ENCODE measurements around the gene CABCOCO1.

The CABCOCO1 gene

GRCh38 chr10:61635471-61635870, 27.3 kb upstream of the CABCOCO1 start:
- no peak for ATAC-seq
- TF ChIP-seq, protein P1, sequence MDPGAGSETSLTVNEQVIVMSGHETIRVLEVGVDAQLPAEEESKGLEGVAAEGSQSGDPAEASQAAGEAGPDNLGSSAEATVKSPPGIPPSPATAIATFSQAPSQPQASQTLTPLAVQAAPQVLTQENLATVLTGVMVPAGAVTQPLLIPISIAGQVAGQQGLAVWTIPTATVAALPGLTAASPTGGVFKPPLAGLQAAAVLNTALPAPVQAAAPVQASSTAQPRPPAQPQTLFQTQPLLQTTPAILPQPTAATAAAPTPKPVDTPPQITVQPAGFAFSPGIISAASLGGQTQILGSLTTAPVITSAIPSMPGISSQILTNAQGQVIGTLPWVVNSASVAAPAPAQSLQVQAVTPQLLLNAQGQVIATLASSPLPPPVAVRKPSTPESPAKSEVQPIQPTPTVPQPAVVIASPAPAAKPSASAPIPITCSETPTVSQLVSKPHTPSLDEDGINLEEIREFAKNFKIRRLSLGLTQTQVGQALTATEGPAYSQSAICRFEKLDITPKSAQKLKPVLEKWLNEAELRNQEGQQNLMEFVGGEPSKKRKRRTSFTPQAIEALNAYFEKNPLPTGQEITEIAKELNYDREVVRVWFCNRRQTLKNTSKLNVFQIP (CRISPR knock-in tag; IDR thresholded peaks at IDR 0.05; ENCODE audit: borderline replicate concordance, low read depth), result no peak
- TF ChIP-seq, protein P2, sequence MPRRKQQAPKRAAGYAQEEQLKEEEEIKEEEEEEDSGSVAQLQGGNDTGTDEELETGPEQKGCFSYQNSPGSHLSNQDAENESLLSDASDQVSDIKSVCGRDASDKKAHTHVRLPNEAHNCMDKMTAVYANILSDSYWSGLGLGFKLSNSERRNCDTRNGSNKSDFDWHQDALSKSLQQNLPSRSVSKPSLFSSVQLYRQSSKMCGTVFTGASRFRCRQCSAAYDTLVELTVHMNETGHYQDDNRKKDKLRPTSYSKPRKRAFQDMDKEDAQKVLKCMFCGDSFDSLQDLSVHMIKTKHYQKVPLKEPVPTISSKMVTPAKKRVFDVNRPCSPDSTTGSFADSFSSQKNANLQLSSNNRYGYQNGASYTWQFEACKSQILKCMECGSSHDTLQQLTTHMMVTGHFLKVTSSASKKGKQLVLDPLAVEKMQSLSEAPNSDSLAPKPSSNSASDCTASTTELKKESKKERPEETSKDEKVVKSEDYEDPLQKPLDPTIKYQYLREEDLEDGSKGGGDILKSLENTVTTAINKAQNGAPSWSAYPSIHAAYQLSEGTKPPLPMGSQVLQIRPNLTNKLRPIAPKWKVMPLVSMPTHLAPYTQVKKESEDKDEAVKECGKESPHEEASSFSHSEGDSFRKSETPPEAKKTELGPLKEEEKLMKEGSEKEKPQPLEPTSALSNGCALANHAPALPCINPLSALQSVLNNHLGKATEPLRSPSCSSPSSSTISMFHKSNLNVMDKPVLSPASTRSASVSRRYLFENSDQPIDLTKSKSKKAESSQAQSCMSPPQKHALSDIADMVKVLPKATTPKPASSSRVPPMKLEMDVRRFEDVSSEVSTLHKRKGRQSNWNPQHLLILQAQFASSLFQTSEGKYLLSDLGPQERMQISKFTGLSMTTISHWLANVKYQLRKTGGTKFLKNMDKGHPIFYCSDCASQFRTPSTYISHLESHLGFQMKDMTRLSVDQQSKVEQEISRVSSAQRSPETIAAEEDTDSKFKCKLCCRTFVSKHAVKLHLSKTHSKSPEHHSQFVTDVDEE (CRISPR knock-in tag; IDR thresholded peaks at IDR 0.05), result no peak
- no peak for TF ChIP-seq ZFP3 (CRISPR knock-in tag; IDR thresholded peaks at IDR 0.05)
- TF ChIP-seq CSDC2 (CRISPR knock-in tag; IDR thresholded peaks at IDR 0.05), result no peak
- TF ChIP-seq, protein P3, sequence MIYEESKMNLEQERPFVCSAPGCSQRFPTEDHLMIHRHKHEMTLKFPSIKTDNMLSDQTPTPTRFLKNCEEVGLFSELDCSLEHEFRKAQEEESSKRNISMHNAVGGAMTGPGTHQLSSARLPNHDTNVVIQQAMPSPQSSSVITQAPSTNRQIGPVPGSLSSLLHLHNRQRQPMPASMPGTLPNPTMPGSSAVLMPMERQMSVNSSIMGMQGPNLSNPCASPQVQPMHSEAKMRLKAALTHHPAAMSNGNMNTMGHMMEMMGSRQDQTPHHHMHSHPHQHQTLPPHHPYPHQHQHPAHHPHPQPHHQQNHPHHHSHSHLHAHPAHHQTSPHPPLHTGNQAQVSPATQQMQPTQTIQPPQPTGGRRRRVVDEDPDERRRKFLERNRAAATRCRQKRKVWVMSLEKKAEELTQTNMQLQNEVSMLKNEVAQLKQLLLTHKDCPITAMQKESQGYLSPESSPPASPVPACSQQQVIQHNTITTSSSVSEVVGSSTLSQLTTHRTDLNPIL (CRISPR knock-in tag; IDR thresholded peaks at IDR 0.05; ENCODE audit: low read depth), result no peak
- TF ChIP-seq TCF4 (CRISPR knock-in tag; IDR thresholded peaks at IDR 0.05; ENCODE audit: borderline replicate concordance), result no peak
- no peak for TF ChIP-seq RARB (CRISPR knock-in tag; IDR thresholded peaks at IDR 0.05)
- TF ChIP-seq PATZ1 (CRISPR knock-in tag; IDR thresholded peaks at IDR 0.05; ENCODE audit: borderline replicate concordance), result no peak
- TF ChIP-seq ZNF565 (CRISPR knock-in tag; conservative IDR thresholded peaks at IDR 0.05; ENCODE audit: low read depth), result no peak
- no peak for TF ChIP-seq OSR1 (CRISPR knock-in tag; IDR thresholded peaks at IDR 0.05)
- no peak for TF ChIP-seq SNAI2 (CRISPR knock-in tag; IDR thresholded peaks at IDR 0.05)
- no peak for TF ChIP-seq ESRRG (CRISPR knock-in tag; IDR thresholded peaks at IDR 0.05)
- no peak for TF ChIP-seq PPARA (CRISPR knock-in tag; IDR thresholded peaks at IDR 0.05; ENCODE audit: borderline replicate concordance)
- no peak for TF ChIP-seq ZNF8 (CRISPR knock-in tag; IDR thresholded peaks at IDR 0.05)
- no peak for TF ChIP-seq BACH2 (CRISPR knock-in tag; IDR thresholded peaks at IDR 0.05; ENCODE audit: borderline replicate concordance)
- TF ChIP-seq ZC3H10 (CRISPR knock-in tag; IDR thresholded peaks at IDR 0.05), result no peak
- TF ChIP-seq ZNF70 (CRISPR knock-in tag; IDR thresholded peaks at IDR 0.05), result no peak
- no peak for TF ChIP-seq CSRNP3 (CRISPR knock-in tag; IDR thresholded peaks at IDR 0.05)
- no peak for TF ChIP-seq GLIS3 (CRISPR knock-in tag; IDR thresholded peaks at IDR 0.05)

GRCh38 chr10:61635932-61636331, 26.8 kb upstream of the CABCOCO1 start:
- TF ChIP-seq PATZ1 (CRISPR knock-in tag; IDR thresholded peaks at IDR 0.05; ENCODE audit: borderline replicate concordance), result no peak
- 0 out of 2 replicates have a peak, but pooled peaks have one; percentile 15 for TF ChIP-seq ISL1 (CRISPR knock-in tag; IDR thresholded peaks at IDR 0.05)
- TF ChIP-seq CSDC2 (CRISPR knock-in tag; IDR thresholded peaks at IDR 0.05), result no peak
- ATAC-seq, result no peak

DNA sequence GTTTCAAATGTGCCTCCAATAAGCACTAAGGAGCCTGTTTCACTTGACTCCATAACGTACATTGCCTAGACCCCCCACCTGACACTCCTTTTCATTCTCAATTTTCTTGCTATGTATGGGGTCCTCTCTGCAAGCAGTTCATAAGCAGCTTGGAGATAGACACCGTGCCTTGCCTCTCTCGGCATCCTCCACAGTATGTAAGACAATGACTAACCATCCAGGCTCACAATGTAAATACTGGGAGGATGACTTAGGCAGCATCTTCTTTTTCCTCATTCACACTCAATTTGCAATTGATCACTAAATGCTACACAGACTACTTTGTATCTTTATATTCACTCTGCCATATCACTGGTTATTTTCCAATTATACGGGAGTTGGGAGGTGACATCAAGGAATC, 22.8 kb upstream of the CABCOCO1 start:
- no peak for ATAC-seq
- TF ChIP-seq, protein P1 (CRISPR knock-in tag; IDR thresholded peaks at IDR 0.05; ENCODE audit: borderline replicate concordance, low read depth), result no peak
- TF ChIP-seq ZNF70 (CRISPR knock-in tag; IDR thresholded peaks at IDR 0.05) (no peak), CSDC2 (CRISPR knock-in tag; IDR thresholded peaks at IDR 0.05) (no peak), PPARA (CRISPR knock-in tag; IDR thresholded peaks at IDR 0.05; ENCODE audit: borderline replicate concordance) (no peak), SNAI2 (CRISPR knock-in tag; IDR thresholded peaks at IDR 0.05) (no peak), GLIS3 (CRISPR knock-in tag; IDR thresholded peaks at IDR 0.05) (no peak), ARNTL (CRISPR knock-in tag; IDR thresholded peaks at IDR 0.05; ENCODE audit: borderline replicate concordance, low read depth) (no peak)
- TF ChIP-seq, protein P3 (CRISPR knock-in tag; IDR thresholded peaks at IDR 0.05; ENCODE audit: low read depth), result no peak

Data from SK-N-SH treated with all-trans-retinoic acid at 6 μM for 48 hours (cell line).